IPS DF 19.7 (cell line): ENCODE results near the gene DUSP22.

Experiments
- DNase-seq: peaks from one replicate; pipeline ENCODE4 v3.0.0-alpha.2; 2013; ENCODE audit warnings: low read depth, low spot score

DUSP22 gene

GRCh38 chr6:296151-297122, 4.2 kb downstream of the DUSP22 start:
- DNase-seq: no peak

GRCh38 chr6:297571-298232, 5.4 kb downstream of the DUSP22 start:
- no peak for DNase-seq

GRCh38 chr6:298233-299103, 6.2 kb downstream of the DUSP22 start:
- DNase-seq: no peak

GRCh38 chr6:299104-299980, 7.1 kb downstream of the DUSP22 start:
- DNase-seq: no peak

GRCh38 chr6:300026-300425, 7.7 kb downstream of the DUSP22 start:
- no peak for DNase-seq

- DNase-seq: no peak
These were observed 8.4 kb downstream of the DUSP22 start for GRCh38 chr6:300494-301198.

GRCh38 chr6:301526-301925, 9.2 kb downstream of the DUSP22 start:
- no peak for DNase-seq

- DNase-seq: no peak
These were observed 9.8 kb downstream of the DUSP22 start for GRCh38 chr6:301929-302705.

- DNase-seq: no peak
These were observed 10.5 kb downstream of the DUSP22 start for GRCh38 chr6:302760-303159.

GRCh38 chr6:303263-303662, 11.0 kb downstream of the DUSP22 start:
- no peak for DNase-seq

- no peak for DNase-seq
These were observed 11.8 kb downstream of the DUSP22 start for GRCh38 chr6:303948-304558.

- DNase-seq: no peak
These were observed 12.6 kb downstream of the DUSP22 start for GRCh38 chr6:304833-305370.

- no peak for DNase-seq
These were observed 13.3 kb downstream of the DUSP22 start for GRCh38 chr6:305371-306206.

- no peak for DNase-seq
These were observed 14.4 kb downstream of the DUSP22 start for GRCh38 chr6:306641-307061.

- DNase-seq: no peak
These were observed 15.0 kb downstream of the DUSP22 start for GRCh38 chr6:307065-307814.

GRCh38 chr6:307874-308273, 15.6 kb downstream of the DUSP22 start:
- no peak for DNase-seq

- no peak for DNase-seq
These were observed 16.0 kb downstream of the DUSP22 start for GRCh38 chr6:308307-308706.
